GM19467 (cell line): ENCODE measurements around the gene MBIP.

Source experiments
- ATAC-seq: cut with Tn5 transposase; IDR thresholded peaks from one replicate; pipeline ENCODE4 v1.9.1; 2021; ENCODE audit warnings: mild to moderate bottlenecking, moderate library complexity; ENCODE audit not compliant: unreplicated experiment

Gene MBIP

GRCh38 chr14:36270191-36270590 is 50.2 kb downstream of the MBIP start:
- ATAC-seq: no peak

- no peak for ATAC-seq
Measured at GRCh38 chr14:36268121-36268520, 52.3 kb downstream of the MBIP start.

- ATAC-seq: no peak
Measured at GRCh38 chr14:36264595-36264994, 55.8 kb downstream of the MBIP start.

- ATAC-seq: no peak
Measured at GRCh38 chr14:36264107-36264506, 56.3 kb downstream of the MBIP start.

GRCh38 chr14:36260970-36261640 is 59.3 kb downstream of the MBIP start:
- ATAC-seq: no peak

- ATAC-seq: no peak
Measured at GRCh38 chr14:36258241-36258640, 62.2 kb downstream of the MBIP start.

- no peak for ATAC-seq
Measured at GRCh38 chr14:36256126-36256801, 64.2 kb downstream of the MBIP start.

- no peak for ATAC-seq
Measured at GRCh38 chr14:36254020-36254624, 66.3 kb downstream of the MBIP start.
